Measurements from ENCODE around the gene MORC1. TPM values are rescaled to one million over a fixed set of nuclear protein-coding genes. Genes with fewer than 3 reads are reported as not detected.

MORC1 gene
- total and polyA plus RNA-seq, 12 donors: 0.06 to 0.15 (median 0.11) TPM; not detected in 9

GRCh38 chr3:109112946-109113760 lies 4.8 kb downstream of the MORC1 start:
- Histone ChIP-seq H3K4me1 (replicated peaks in 1 of 2) (no peaks in the 10 kb centered on the region), H3K4me3 (no peak overlapping the region), H3K9me3 (replicated peaks in 1 of 3) (no peaks in the 10 kb centered on the region), H3K27ac (no peak overlapping the region), H3K27me3 (no peaks in the 10 kb centered on the region), H3K36me3 (replicated peaks in 1 of 2) (no peaks in the 10 kb centered on the region)
- intact Hi-C loops (cut with DNase I): no loop called here
- TF ChIP-seq CTCF (IDR thresholded peaks at IDR 0.05) (no peak), POLR2A (IDR thresholded peaks at IDR 0.05) (no peak)
- no peak for DNase-seq
- WGBS, 4 donors: 75 to 84% (median 81%) methylated on average over 4 of the region's 4 CpGs

GRCh38 chr3:109109574-109109973 lies 8.4 kb downstream of the MORC1 start:
- WGBS, 4 donors: 87 to 95% (median 92%) methylated on average over 4 of the region's 4 CpGs
- TF ChIP-seq POLR2A (IDR thresholded peaks at IDR 0.05) (no peak), CTCF (IDR thresholded peaks at IDR 0.05) (no peak)
- H3K4me3 ChIP-seq: no peak overlapping the region
- H3K4me1 ChIP-seq (replicated peaks in 1 of 2): no peaks in the 10 kb centered on the region
- H3K36me3 ChIP-seq (replicated peaks in 1 of 2): no peaks in the 10 kb centered on the region
- no peaks in the 10 kb centered on the region for H3K9me3 ChIP-seq (replicated peaks in 1 of 3)
- no peak for DNase-seq
- no peaks in the 10 kb centered on the region for H3K27me3 ChIP-seq
- intact Hi-C loops (cut with DNase I): no loop called here
- H3K27ac ChIP-seq: no peak overlapping the region

GRCh38 chr3:109098079-109098644 lies 19.8 kb downstream of the MORC1 start:
- no peaks in the 10 kb centered on the region for H3K4me1 ChIP-seq (replicated peaks in 1 of 2)
- WGBS, 4 donors: 65 to 72% (median 68%) methylated on average over 5 of the region's 5 CpGs
- TF ChIP-seq POLR2A (IDR thresholded peaks at IDR 0.05) (no peak), CTCF (IDR thresholded peaks at IDR 0.05) (no peak)
- no peak for DNase-seq
- intact Hi-C loops (cut with DNase I): no loop called here
- no peaks in the 10 kb centered on the region for H3K9me3 ChIP-seq (replicated peaks in 1 of 3)
- no peak overlapping the region for H3K27ac ChIP-seq
- no peaks in the 10 kb centered on the region for H3K36me3 ChIP-seq (replicated peaks in 1 of 2)
- H3K4me3 ChIP-seq: no peak overlapping the region
- H3K27me3 ChIP-seq: no peaks in the 10 kb centered on the region

GRCh38 chr3:109095166-109095565 lies 22.8 kb downstream of the MORC1 start:
- H3K9me3 ChIP-seq (replicated peaks in 1 of 3): no peaks in the 10 kb centered on the region
- no peak overlapping the region for H3K27ac ChIP-seq
- DNase-seq: no peak
- WGBS, 4 donors: 80 to 88% (median 85%) methylated on average over 1 of the region's 1 CpG
- H3K4me3 ChIP-seq: no peak overlapping the region
- H3K4me1 ChIP-seq (replicated peaks in 1 of 2): no peaks in the 10 kb centered on the region
- H3K27me3 ChIP-seq: no peaks in the 10 kb centered on the region
- intact Hi-C loops (cut with DNase I): no loop called here
- TF ChIP-seq POLR2A (IDR thresholded peaks at IDR 0.05) (no peak), CTCF (IDR thresholded peaks at IDR 0.05) (no peak)
- H3K36me3 ChIP-seq (replicated peaks in 1 of 2): no peaks in the 10 kb centered on the region

Data from adrenal gland (tissue), 12 donors.